GM21381 (cell line): Measurements from ENCODE around the gene ANO10.
A peak's percentile ranks its signal among the peaks of the same experiment; 100 is the strongest.
"Not testable (repeated sequence)": the region's sequence is repeated elsewhere in the genome, so short reads cannot be mapped to it uniquely, and the experiment has no call there.

Experiments used
- ATAC-seq: cut with Tn5 transposase; IDR thresholded peaks from one replicate; pipeline ENCODE4 v1.9.1; 2021; ENCODE audit warnings: mild to moderate bottlenecking, moderate library complexity; ENCODE audit not compliant: unreplicated experiment

Gene ANO10

DNA sequence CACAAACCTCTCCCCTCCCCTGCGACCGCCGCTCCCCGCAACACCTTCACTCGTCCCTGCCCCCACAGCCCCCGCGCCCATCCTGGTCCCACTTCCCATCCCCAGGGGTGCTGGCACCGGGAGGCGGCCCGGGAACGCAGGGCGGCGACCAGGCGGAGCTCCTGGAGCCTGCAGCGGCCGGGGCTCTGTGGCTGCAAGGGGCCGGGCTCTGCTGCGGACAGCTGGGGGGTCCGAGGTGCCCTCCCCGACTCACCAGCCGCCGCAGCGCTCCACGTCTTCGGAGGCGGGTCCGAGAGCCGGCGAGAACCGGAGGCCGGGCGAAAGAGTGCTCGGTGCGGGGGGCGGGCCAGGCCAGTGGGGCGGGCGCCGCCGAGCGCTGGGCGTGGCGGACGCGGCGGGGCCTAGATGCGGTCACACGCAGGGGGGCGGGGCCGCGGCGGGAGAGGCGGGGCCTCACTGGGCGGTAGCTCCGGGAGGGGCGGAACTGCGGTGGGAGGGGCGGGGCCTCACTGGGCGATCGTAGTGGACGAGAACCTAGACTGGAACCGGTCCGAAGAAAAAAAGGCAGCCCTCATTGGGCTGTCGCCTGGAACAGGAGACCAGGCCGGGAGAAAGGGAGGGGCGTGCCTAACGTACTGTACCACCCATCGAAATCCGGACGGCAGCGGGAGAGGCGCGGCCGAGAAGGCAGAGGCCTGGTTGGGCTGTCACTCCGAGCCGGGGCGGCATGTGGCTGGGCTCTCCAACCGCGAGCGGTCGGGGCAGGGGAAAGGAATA lies at the start of gene ANO10:
ANO10 (minus strand) TSS at position 356 of the 777 bp plus-strand sequence. CDS start 16,159 bp downstream, outside the sequence.
- peak; percentile 94 for ATAC-seq

DNA sequence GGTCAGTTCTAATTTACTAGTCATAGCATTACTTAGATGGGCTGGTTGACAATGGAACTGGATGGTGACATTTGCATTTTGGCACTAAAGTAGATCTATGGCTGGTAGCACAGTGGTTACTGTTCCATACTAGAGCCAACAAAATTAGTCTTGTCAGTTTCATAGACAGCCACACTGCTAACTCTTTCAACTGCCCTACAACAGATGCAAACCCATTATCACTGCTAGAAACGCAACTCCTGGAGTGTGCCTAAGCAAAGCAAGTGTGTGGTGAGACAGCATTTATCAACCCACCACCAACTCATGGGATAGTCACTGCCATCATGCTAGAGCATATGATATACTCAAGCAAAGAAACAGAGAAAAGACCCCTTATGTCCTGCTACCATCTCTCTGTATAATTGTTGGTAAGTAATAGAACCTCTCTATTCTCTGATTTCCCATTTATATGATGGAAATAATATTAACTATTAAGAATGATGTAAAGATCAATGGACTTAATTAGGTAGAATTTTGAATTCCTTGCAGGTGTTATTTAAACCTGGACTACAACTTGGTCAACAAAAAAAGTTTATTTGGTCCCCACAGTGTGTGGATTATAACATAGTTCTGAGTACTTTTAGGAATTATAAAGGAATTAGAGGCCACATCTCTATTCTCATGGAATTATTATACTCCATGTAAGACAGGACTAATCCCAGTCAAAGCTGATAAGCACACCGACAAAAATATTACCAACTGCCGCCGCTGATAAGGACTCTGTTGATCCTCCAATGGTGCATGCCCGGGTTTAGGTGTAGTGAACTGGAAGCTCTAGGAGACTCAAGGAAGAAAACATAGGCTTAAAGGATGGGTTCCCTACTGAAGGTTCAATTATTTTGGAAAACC lies 49.1 kb upstream of the ANO10 start:
- ATAC-seq, result no peak

DNA sequence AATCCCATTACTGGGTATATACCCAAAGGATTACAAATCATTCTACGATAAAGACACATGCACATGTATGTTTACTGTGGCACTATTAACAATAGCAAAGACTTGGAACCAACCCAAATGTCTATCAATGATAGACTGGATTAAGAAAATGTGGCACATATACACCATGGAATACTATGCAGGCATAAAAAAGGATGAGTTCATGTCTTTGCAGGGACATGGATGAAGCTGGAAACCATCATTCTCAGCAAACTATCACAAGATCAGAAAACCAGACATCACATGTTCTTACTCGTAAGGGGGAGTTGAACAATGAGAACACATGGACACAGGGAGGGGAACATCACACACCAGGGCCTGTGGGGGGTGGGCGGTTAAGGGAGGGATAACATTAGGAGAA lies 43.2 kb upstream of the ANO10 start:
- not testable (repeated sequence) for ATAC-seq

DNA sequence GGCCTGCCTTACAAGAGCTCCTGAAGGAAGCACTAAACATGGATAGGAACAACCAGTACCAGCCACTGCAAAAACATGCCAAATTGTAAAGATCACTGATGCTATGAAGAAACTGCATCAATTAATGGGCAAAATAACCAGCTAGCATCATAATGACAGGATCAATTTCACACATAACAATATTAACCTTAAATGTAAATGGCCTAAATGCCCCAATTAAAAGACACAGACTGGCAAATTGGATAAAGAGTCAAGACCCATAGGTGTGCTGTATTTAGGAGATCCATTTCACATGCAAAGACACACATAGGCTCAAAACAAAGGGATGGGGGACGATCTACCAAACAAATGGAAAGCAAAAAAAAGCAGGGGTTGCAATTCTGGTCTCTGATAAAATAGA lies 39.6 kb upstream of the ANO10 start:
- ATAC-seq, result not testable (repeated sequence)

DNA sequence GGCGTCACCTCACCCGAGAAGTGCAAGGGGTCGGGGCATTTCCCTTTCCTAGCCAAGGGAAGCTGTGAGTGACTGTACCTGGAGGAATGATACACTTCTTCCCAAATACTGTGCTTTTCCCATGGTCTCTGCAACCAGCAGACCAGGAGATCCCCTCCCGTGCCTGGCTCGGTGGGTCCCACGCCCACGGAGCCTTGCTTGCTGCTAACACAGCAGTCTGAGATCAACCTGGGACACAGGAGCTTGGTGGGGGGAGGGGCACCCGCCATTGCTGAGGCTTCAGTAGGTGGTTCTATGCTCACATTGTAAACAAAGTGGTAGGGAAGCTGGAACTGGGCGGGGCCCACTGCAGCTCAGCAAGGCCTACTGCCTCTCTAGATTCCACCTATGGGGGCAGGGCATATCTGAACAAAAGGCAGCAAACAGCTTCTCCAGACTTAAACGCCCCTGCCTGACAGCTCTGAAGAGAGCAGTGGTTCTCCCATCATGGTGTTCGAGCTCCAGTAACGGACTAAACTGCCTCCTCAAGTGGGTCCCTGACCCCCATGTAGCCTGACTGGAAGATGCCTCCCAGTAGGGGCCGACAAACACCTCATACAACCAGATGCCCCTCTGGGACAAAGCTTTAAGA lies 37.6 kb upstream of the ANO10 start:
- no peak for ATAC-seq

DNA sequence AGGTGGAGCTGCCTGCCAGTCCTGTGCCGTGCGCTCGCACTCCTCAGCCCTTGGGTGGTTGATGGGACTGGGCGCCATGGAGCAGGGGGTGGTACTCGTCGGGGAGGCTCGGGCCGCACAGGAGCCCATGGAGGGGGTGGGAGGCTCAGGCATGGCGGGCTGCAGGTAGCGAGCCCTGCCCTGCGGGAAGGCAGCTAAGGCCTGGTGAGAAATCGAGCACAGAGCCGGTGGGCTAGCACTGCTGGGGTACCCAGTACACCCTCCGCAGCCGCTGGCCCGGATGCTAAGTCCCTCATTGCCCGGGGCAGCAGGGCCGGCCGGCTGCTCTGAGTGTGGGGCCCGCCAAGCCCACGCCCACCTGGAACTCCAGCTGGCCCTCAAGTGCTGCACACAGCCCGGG lies 34.6 kb upstream of the ANO10 start:
- not testable (repeated sequence) for ATAC-seq

GRCh38 chr3:43650345-43650744 lies 28.5 kb upstream of the ANO10 start:
- no peak for ATAC-seq

GRCh38 chr3:43649365-43649968 lies 27.7 kb upstream of the ANO10 start:
- ATAC-seq, result no peak

- ATAC-seq, result no peak
Observed at GRCh38 chr3:43648957-43649356, 27.1 kb upstream of the ANO10 start.

- no peak for ATAC-seq
Observed at GRCh38 chr3:43647331-43648166, 25.7 kb upstream of the ANO10 start.

- ATAC-seq, result no peak
Observed at GRCh38 chr3:43644443-43644842, 22.6 kb upstream of the ANO10 start.

DNA sequence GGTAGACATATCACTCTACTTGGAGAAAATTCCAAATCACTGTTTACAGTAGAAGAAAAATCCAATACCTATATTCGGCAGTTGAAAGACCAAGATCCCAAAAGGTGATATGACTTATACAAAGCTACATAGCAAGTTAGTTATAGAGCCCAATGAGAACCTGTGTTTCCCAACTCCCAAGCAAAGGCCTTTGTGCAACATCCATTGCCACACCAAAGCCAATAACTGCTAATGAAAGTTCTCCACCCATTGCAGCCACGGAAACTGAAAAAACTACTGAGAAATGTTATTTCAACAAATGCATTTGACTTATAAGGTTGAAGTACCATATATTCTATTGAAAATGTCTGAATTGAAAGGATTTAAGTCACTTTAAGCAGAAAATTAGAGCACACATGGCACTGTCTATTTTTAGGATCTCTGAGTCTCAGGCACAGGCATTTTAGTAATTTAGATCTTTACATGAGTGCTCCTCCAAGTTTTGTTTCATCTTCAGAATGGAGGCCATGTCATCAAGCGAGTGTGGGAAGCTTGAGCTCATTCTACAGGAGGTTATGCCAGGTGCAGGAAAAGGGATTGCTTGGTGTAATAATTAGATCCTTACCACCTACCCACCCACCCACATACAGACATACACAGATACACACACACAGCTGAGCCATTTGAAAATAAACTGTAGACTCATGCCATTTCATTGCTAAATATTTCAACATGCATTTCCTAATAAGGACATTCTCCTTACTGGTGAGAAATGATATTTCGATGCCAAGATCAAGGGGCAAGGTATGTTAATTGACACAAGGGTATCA lies 19.7 kb upstream of the ANO10 start:
- ATAC-seq, result no peak

GRCh38 chr3:43640681-43641080 lies 18.9 kb upstream of the ANO10 start:
- ATAC-seq, result no peak

GRCh38 chr3:43638594-43639447 lies 17.0 kb upstream of the ANO10 start:
- no peak for ATAC-seq

- ATAC-seq, result no peak
Observed at GRCh38 chr3:43637702-43638101, 15.9 kb upstream of the ANO10 start.

- no peak for ATAC-seq
Observed at GRCh38 chr3:43632986-43633385, 11.2 kb upstream of the ANO10 start.

DNA sequence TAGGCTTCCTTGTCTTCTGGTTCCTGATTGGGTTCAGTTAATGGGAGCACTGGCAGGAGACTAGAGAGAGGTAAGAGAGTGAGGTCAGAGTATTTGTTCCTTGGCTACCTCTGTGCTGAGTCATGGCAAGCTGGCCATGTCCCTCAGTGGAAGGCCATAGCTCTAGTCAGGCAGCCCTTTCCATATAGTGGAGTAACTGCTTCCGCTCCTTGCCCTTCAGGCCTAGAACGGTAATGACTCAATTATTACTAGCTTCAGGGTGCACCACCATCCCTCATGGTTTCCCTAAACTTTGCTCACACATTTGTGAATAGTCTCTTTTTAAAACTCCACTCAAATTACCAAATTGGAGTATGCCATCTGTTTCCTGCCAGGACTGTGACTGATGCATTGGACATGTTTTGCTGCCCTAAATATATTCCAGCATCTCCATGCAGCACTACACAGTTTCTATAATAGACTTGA lies 10.5 kb upstream of the ANO10 start:
- ATAC-seq, result no peak

DNA sequence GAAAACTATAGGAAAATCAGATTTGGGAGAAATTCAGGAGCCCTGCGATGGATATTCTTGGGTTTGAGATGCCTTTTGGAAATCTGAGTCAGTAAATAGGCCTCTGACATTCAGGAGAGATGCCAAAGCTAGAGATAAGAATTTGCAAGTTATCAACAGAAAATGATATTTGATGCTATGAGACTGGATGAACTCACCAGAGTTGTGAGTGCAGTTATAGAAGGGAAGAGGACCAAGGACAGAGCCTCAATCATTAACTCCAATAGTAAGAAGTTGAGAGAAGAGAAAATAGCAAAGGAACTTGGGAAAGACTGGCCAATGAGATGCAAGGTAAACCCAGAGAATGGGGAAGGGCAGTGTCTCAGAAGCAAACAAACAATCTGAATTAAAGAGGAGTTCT lies 7.9 kb upstream of the ANO10 start:
- ATAC-seq, result no peak
